ENCODE data around the gene LRP4.
"Not testable (repeated sequence)": the region's sequence is repeated elsewhere in the genome, so short reads cannot be mapped to it uniquely, and the experiment has no call there.

Gene LRP4

DNA sequence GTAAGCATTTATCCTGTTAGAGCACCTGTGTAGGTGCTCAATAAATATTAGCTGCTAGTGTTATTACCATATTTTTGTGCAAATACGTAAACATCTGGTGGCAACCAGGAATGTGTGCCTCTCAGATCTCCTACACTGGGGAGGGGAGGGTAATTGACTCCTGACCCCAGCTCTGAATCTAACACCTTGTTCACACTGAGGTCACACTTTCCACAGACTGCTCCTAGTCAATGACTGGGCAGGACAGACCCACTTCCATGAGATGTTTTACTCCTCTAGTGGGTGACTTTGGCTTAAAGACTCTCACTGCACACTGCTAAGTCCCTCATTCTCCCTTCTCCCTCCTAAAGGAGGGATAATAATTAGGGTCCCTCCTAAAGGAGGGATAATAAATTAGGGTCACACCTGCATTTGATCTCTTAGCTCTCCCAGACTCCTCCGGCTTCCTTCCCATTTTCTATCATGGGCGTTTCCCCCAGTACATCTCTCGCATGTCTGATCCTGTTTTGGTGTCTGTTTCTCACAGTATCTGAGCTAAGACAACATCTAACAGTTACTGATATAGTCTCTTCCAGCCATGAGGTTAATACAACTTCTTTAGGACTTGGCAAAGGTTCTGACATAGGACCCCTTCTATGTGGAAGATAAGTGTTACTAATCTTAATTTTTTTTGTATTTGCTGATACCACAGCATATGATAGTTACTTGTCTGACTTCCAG, 26.2 kb upstream of the LRP4 start:
- in situ Hi-C loops (cut with MboI; ENCODE audit: low pct_unique_long_range_greater_than_20kb, low sequenced_read_pairs, unreplicated experiment), result no loop called here
- no peak for DNase-seq (ENCODE audit: low spot score)
- TF ChIP-seq, protein P1, sequence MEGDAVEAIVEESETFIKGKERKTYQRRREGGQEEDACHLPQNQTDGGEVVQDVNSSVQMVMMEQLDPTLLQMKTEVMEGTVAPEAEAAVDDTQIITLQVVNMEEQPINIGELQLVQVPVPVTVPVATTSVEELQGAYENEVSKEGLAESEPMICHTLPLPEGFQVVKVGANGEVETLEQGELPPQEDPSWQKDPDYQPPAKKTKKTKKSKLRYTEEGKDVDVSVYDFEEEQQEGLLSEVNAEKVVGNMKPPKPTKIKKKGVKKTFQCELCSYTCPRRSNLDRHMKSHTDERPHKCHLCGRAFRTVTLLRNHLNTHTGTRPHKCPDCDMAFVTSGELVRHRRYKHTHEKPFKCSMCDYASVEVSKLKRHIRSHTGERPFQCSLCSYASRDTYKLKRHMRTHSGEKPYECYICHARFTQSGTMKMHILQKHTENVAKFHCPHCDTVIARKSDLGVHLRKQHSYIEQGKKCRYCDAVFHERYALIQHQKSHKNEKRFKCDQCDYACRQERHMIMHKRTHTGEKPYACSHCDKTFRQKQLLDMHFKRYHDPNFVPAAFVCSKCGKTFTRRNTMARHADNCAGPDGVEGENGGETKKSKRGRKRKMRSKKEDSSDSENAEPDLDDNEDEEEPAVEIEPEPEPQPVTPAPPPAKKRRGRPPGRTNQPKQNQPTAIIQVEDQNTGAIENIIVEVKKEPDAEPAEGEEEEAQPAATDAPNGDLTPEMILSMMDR (IDR thresholded peaks at IDR 0.05; ENCODE audit: extremely low read depth, insufficient read depth, missing control alignments), result no peak

DNA sequence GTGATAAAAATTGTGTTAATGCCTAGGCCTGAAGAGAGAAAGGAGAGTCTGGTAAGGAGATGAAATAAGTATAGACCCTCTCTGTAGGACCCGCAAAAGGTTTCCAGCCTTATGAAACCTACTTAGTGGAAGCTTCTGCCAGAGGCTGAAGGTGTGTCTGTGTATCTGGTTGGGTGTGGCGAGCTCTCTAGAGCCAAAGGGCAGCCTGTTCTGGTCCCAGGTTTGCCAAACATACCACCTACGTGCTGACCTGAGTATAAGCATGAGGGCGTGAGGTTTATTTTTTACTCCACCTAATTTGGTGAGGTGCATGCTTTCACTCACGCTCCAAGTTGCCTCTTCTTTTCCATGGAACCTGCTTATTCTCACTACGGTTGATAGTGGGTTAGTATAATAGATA, 23.8 kb upstream of the LRP4 start:
- TF ChIP-seq, protein P1 (IDR thresholded peaks at IDR 0.05; ENCODE audit: extremely low read depth, insufficient read depth, missing control alignments), result no peak
- in situ Hi-C loops (cut with MboI; ENCODE audit: low pct_unique_long_range_greater_than_20kb, low sequenced_read_pairs, unreplicated experiment), result no loop called here
- DNase-seq (ENCODE audit: low spot score), result no peak

DNA sequence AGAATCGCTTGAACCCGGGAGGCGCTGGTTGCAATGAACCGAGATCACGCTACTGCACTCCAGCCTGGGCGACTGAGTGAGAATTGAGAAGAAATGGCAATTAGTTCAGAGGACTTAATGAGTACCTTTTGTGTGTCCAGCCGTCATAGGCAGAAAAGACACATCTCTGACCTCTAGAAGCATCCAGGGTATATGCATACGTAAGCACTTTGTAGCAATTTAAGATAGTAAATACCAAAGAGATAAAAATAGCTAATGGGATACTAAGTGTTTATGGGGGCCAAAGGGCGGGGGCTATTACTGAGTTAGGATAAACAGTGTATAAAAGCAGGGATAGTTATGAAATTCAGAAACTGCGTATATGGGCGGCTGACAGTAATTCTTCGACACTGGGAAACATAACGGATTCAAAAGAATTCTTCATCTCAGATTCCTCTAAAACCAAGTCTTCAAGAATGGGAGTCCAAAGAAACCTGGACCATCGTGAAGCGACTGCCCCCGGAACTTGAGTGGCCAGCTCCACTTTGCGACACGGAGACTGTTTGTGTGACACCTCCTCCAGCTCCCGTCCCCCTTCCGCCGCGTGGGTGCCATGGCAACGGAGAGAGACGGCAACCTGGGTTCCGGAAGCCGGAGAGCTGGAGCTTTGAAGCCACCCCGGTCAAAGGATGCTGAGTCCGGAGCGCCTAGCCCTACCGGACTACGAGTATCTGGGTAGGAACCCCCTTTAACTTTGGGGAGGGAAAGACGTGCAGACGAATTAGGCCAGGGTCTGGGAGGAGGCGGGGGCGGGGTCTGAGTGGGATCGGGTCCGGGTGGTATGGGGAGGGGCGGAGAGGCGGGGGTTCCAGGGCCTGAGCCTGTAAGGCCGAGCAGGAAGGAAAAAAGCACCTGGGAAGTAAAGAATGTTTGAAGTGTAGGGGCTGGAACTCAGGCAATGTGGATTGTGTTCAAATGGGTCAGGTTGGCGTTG, 18.1 kb upstream of the LRP4 start, which contains the start of gene CSTPP1:
CSTPP1 (plus strand) TSS at position 624 of the 973 bp plus-strand sequence; CDS start at position 669, 45 bp downstream.
- TF ChIP-seq, protein P1 (IDR thresholded peaks at IDR 0.05; ENCODE audit: extremely low read depth, insufficient read depth, missing control alignments), result no peak
- in situ Hi-C loops (cut with MboI; ENCODE audit: low pct_unique_long_range_greater_than_20kb, low sequenced_read_pairs, unreplicated experiment), result no loop called here
- peak; percentile 96 for DNase-seq (ENCODE audit: low spot score)

DNA sequence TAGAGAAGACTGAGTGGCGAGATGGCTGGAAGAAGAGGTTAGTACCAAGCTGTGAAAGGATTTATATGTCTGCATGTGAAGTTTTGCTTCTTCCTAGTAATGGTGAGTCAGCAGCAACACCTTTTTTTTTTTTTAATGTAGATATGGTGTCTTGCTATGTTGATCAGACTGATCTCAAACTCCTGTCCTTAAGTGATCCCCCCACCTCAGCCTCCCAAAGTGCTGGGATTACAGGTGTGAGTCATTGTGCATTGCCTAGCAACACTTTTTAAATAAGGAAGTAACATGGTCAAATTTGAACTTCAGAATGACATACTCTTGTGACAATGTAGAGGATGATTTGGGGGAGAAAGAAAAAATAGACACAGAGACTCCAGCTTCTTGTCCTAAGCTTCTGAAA, 11.7 kb upstream of the LRP4 start:
- no peak for DNase-seq (ENCODE audit: low spot score)
- TF ChIP-seq, protein P1 (IDR thresholded peaks at IDR 0.05; ENCODE audit: extremely low read depth, insufficient read depth, missing control alignments), result no peak
- in situ Hi-C loops (cut with MboI; ENCODE audit: low pct_unique_long_range_greater_than_20kb, low sequenced_read_pairs, unreplicated experiment), result no loop called here

DNA sequence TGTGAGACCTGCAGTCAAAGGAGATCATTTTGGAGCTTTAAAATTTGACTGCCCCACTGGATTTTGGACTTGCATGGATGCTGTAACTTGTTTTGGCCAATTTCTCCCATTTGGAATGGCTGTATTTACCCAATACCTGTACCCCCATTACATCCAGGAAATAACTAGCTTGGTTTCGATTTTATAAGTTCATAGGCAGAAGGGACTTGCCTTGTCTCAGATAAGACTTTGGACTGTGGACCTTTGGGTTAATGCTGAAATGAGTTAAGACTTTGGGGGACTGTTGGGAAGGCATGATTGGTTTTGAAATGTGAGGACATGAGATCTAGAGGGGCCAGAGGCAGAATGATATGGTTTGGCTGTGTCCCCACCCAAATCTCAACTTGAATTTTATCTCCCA, 10.4 kb upstream of the LRP4 start:
- in situ Hi-C loops (cut with MboI; ENCODE audit: low pct_unique_long_range_greater_than_20kb, low sequenced_read_pairs, unreplicated experiment), result loop anchor here (10.0 kb wide), 1 partner anchor 226 kb away; no protein-coding TSS in a partner anchor
- not testable (repeated sequence) for DNase-seq (ENCODE audit: low spot score)

DNA sequence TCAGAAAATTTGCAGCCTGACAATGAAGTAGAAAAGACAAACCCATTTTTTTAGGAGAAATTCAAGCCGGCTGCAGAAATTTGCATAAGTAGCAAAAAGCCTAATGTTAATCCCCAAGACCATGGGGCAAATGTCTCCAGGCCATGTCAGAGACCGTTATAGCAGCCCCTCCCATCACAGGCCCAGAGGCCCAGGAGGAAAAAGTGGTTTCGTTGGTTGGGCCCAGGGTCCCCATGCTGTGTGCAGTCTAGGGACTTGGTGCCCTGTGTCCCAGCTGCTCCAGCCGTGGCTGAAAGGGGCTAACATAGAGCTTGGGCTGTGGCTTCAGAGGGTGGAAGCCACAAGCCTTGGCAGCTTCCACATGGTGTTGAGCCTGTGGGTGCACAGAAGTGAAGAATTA, 9.6 kb upstream of the LRP4 start:
- in situ Hi-C loops (cut with MboI; ENCODE audit: low pct_unique_long_range_greater_than_20kb, low sequenced_read_pairs, unreplicated experiment), result loop anchor here (10.0 kb wide), 1 partner anchor 227 kb away; no protein-coding TSS in a partner anchor
- not testable (repeated sequence) for DNase-seq (ENCODE audit: low spot score)

DNA sequence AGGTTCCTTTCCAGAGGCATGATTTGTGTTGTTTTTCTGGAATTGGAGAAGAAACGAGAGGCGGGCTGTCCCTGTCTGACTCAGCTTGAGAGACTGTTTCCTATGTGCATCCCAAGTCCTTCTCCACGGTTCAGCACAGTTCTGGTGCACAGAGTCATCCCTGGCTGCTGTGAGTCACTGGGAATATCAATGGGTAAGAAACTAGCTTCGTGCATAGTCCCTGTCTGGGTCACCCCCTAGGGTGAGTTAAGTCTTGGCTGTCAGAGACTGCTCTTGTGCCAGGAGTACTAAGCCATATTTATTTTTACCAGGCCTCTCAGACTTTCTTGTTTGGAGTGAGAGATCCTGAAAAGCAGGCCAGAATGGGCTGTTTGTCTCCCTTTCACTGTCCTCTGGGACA, 2.4 kb upstream of the LRP4 start:
- TF ChIP-seq, protein P1 (IDR thresholded peaks at IDR 0.05; ENCODE audit: extremely low read depth, insufficient read depth, missing control alignments), result no peak
- in situ Hi-C loops (cut with MboI; ENCODE audit: low pct_unique_long_range_greater_than_20kb, low sequenced_read_pairs, unreplicated experiment), result loop anchor here (10.0 kb wide), 1 partner anchor 234 kb away; no protein-coding TSS in a partner anchor
- no peak for DNase-seq (ENCODE audit: low spot score)

Measured in GM13977 (cell line).